Keratinocyte (primary cell): ENCODE results near the gene ASPN. TPM values are rescaled to one million over a fixed set of nuclear protein-coding genes. Genes with fewer than 3 reads are reported as not detected.

Source experiments
- DNase-seq: peaks from one replicate; pipeline ENCODE4 v3.0.0-alpha.2; 2011; ENCODE audit warnings: low read depth, missing footprints, low spot score
- FAIRE-seq: peaks from 2 replicates; lab custom pipeline; 2011; peaks lifted over from hg19 to GRCh38; lab: Jason Lieb, UNC
- H2AFZ ChIP-seq: 2 replicates; pipeline ENCODE4 v1.6.0; 2012; ENCODE audit warnings: low read length, control low read depth, inconsistent platforms; ENCODE audit not compliant: control insufficient read depth
- H3K27ac ChIP-seq: 2 replicates; pipeline ENCODE4 v1.5.1; 2011; ENCODE audit warnings: low read length; ENCODE audit not compliant: control insufficient read depth, insufficient read depth
- H3K27me3 ChIP-seq: 3 replicates; pipeline ENCODE4 v1.6.0; 2011; ENCODE audit warnings: low read length; ENCODE audit not compliant: control insufficient read depth, insufficient read depth; ENCODE audit errors: extremely low read depth
- H3K36me3 ChIP-seq, 2 experiments: 2 replicates in 1 of 2; 3 replicates in 1 of 2; pipeline ENCODE4 v1.5.1; 2011; ENCODE audit warnings: low read length in 2 of 2, mild to moderate bottlenecking in 1 of 2; ENCODE audit not compliant: control insufficient read depth in 2 of 2, insufficient read depth in 2 of 2; ENCODE audit errors: extremely low read depth in 1 of 2
- H3K4me1 ChIP-seq: 3 replicates; pipeline ENCODE4 v1.5.1; 2011; ENCODE audit warnings: low read length; ENCODE audit not compliant: control insufficient read depth, insufficient read depth; ENCODE audit errors: extremely low read depth
- H3K4me2 ChIP-seq: 3 replicates; pipeline ENCODE4 v1.6.0; 2011; ENCODE audit warnings: low read depth, low read length; ENCODE audit not compliant: control insufficient read depth, insufficient read depth; ENCODE audit errors: extremely low read depth
- H3K4me3 ChIP-seq, 3 experiments: fragments of 200-600 bp in 1 of 3; sonication (generic) in 1 of 3; 2 replicates in 2 of 3; 3 replicates in 1 of 3; pipeline ENCODE4 v1.5.1; 2011 to 2016; ENCODE audit warnings: low read length in 3 of 3, mild to moderate bottlenecking in 3 of 3, control low read depth in 2 of 3, inconsistent platforms in 1 of 3, low read depth in 1 of 3, mixed read lengths in 1 of 3, mixed run types in 1 of 3, moderate library complexity in 1 of 3; ENCODE audit not compliant: control insufficient read depth in 2 of 3, insufficient read depth in 2 of 3; ENCODE audit errors: extremely low read depth in 1 of 3
- H3K79me2 ChIP-seq: 2 replicates; pipeline ENCODE4 v1.6.0; 2012; ENCODE audit warnings: low read length; ENCODE audit not compliant: control insufficient read depth, insufficient read depth
- H3K9ac ChIP-seq: 3 replicates; pipeline ENCODE4 v1.6.0; 2011; ENCODE audit warnings: low read length; ENCODE audit not compliant: control insufficient read depth, insufficient read depth; ENCODE audit errors: extremely low read depth
- H3K9me1 ChIP-seq: 3 replicates; pipeline ENCODE4 v1.6.0; 2011; ENCODE audit warnings: low read length; ENCODE audit not compliant: control insufficient read depth, insufficient read depth; ENCODE audit errors: extremely low read depth
- H3K9me3 ChIP-seq: 2 replicates; pipeline ENCODE4 v1.5.1; 2012; ENCODE audit warnings: low read depth, low read length; ENCODE audit not compliant: control insufficient read depth
- H4K20me1 ChIP-seq: 3 replicates; pipeline ENCODE4 v1.6.0; 2011; ENCODE audit warnings: low read length; ENCODE audit not compliant: control insufficient read depth, insufficient read depth; ENCODE audit errors: extremely low read depth
- CTCF ChIP-seq, 3 experiments: IDR thresholded peaks in 1 of 3; conservative IDR thresholded peaks in 1 of 3; optimal IDR thresholded peaks in 1 of 3; 2 replicates in 2 of 3; 3 replicates in 1 of 3; pipeline versions ENCODE3 to v1.5.1; 2011; ENCODE audit warnings: low read length in 3 of 3, mild to moderate bottlenecking in 3 of 3, moderate library complexity in 2 of 3, control low read depth in 1 of 3, inconsistent platforms in 1 of 3; ENCODE audit not compliant: insufficient read depth in 2 of 3; ENCODE audit errors: extremely low read depth in 1 of 3
- EZH2 ChIP-seq: IDR thresholded peaks from one replicate; pipeline ENCODE4 v1.6.1; 2012; ENCODE audit warnings: inconsistent platforms, mild to moderate bottlenecking, low read length, moderate library complexity
- dilution Hi-C: fragments of 300-500 bp; cut with MboI; formaldehyde crosslinking; loops from one replicate; pipeline ENCODE4 v1.7.0; 2020; ENCODE audit warnings: low sequenced_read_pairs; ENCODE audit not compliant: extremely low pct_ligation_motif_present
- polyA plus RNA-seq, 5 experiments: library from polyadenylated mRNA; depleted of rRNA in 3 of 5; stranded (reverse) in 3 of 5; stranded (forward) in 1 of 5; unstranded in 1 of 5; fragments of >200 nt; gene quantifications; 1 replicate in 1 of 5; 2 replicates in 3 of 5; 3 replicates in 1 of 5; pipeline versions ENCODE4 v1.2.1 to v1.2.3, GENCODE V29; 2011 to 2012; ENCODE audit warnings: missing spikeins in 2 of 5, low read depth in 1 of 5, low replicate concordance in 1 of 5

The ASPN gene
- polyA plus RNA-seq, 1 donor (not counting 4 experiments of a cell fraction or from before 2014, with no cell fraction given): 0.63 TPM

GRCh38 chr9:92504881-92505280 lies 22.6 kb upstream of the ASPN start:
- no peaks in the 10 kb centered on the region for H3K9me1 ChIP-seq
- dilution Hi-C loops: no loop called here
- H3K9ac ChIP-seq: peak overlapping the region; percentile 82
- no peaks in the 10 kb centered on the region for H3K27me3 ChIP-seq
- H2AFZ ChIP-seq: peak overlapping the region; percentile 65
- H3K27ac ChIP-seq: peak overlapping the region; percentile 98
- no peaks in the 10 kb centered on the region for H3K36me3 ChIP-seq
- H3K4me1 ChIP-seq: peaks cover 46% of the 10 kb centered on the region
- no peaks in the 10 kb centered on the region for H3K79me2 ChIP-seq
- no peak for TF ChIP-seq EZH2
- no peak for TF ChIP-seq CTCF (optimal IDR thresholded peaks at IDR 0.05 in 1 of 3, IDR thresholded peaks at IDR 0.05 in 1 of 3, conservative IDR thresholded peaks at IDR 0.05 in 1 of 3; ENCODE audit: extremely low read depth in 1 of 3, insufficient read depth in 2 of 3, low read length in 3 of 3)
- H3K9me3 ChIP-seq: no peaks in the 10 kb centered on the region
- H3K4me3 ChIP-seq: peak overlapping the region in 1 of 3 experiments; percentile 52
- peak overlapping the region; percentile 57 for H3K4me2 ChIP-seq
- DNase-seq: no peak
- H4K20me1 ChIP-seq: no peaks in the 10 kb centered on the region
- peak; percentile 51 for FAIRE-seq

- H3K4me2 ChIP-seq: no peak overlapping the region
- dilution Hi-C loops: no loop called here
- H3K4me3 ChIP-seq: no peak overlapping the region
- no peaks in the 10 kb centered on the region for H3K79me2 ChIP-seq
- peaks cover 46% of the 10 kb centered on the region for H3K4me1 ChIP-seq
- DNase-seq (no peak), FAIRE-seq (no peak)
- no peak overlapping the region for H3K9ac ChIP-seq
- no peak for TF ChIP-seq EZH2
- no peak for TF ChIP-seq CTCF (optimal IDR thresholded peaks at IDR 0.05 in 1 of 3, IDR thresholded peaks at IDR 0.05 in 1 of 3, conservative IDR thresholded peaks at IDR 0.05 in 1 of 3; ENCODE audit: extremely low read depth in 1 of 3, insufficient read depth in 2 of 3, low read length in 3 of 3)
- H3K27me3 ChIP-seq: no peaks in the 10 kb centered on the region
- H3K9me3 ChIP-seq: no peaks in the 10 kb centered on the region
- no peak overlapping the region for H3K27ac ChIP-seq
- H3K36me3 ChIP-seq: no peaks in the 10 kb centered on the region
- H4K20me1 ChIP-seq: no peaks in the 10 kb centered on the region
- no peaks in the 10 kb centered on the region for H3K9me1 ChIP-seq
- H2AFZ ChIP-seq: no peak overlapping the region
Measured at GRCh38 chr9:92503156-92503555, 20.9 kb upstream of the ASPN start.
